Chondrocyte (in vitro differentiated cells): Measurements from ENCODE around the gene APBA1. TPM values are rescaled to one million over a fixed set of nuclear protein-coding genes. Genes with fewer than 3 reads are reported as not detected.

Source experiments
- DNase-seq: peaks from one replicate; pipeline ENCODE4 v3.0.0; 2021; ENCODE audit warnings: mixed read lengths, low spot score
- H3K27ac Mint-ChIP-seq: one replicate; pipeline ENCODE4 v1.8.0; 2021; ENCODE audit warnings: mild to moderate bottlenecking, moderate library complexity, mixed read lengths; ENCODE audit not compliant: unreplicated experiment
- H3K27me3 Mint-ChIP-seq: 2 replicates; pipeline ENCODE4 v1.8.0; 2021; ENCODE audit warnings: low read depth, mixed read lengths
- H3K36me3 Mint-ChIP-seq: 2 replicates; pipeline ENCODE4 v1.8.0; 2021; ENCODE audit warnings: low read depth, mixed read lengths
- H3K4me1 Mint-ChIP-seq: 2 replicates; pipeline ENCODE4 v1.8.0; 2021; ENCODE audit warnings: low read depth, mild to moderate bottlenecking, mixed read lengths
- H3K4me3 Mint-ChIP-seq: one replicate; pipeline ENCODE4 v1.8.0; 2021; ENCODE audit warnings: mild to moderate bottlenecking, moderate library complexity, mixed read lengths; ENCODE audit not compliant: unreplicated experiment
- H3K9me3 Mint-ChIP-seq: 2 replicates; pipeline ENCODE4 v1.8.0; 2021; ENCODE audit warnings: low read depth, mixed read lengths
- total RNA-seq: library from RNA; stranded (reverse); gene quantifications from 3 replicates; pipeline ENCODE4 v1.2.1, GENCODE V29; 2021
- TF ChIP-seq, protein P1 (sequence below): fragments of 200-600 bp; sonication (generic); IDR thresholded peaks from 2 replicates; pipeline ENCODE4 v1.5.0; 2021; ENCODE audit warnings: antibody characterized with exemption, mild to moderate bottlenecking, moderate library complexity

APBA1 gene
- total RNA-seq, 1 donor from 2014 or later, result 12.3 TPM

DNA sequence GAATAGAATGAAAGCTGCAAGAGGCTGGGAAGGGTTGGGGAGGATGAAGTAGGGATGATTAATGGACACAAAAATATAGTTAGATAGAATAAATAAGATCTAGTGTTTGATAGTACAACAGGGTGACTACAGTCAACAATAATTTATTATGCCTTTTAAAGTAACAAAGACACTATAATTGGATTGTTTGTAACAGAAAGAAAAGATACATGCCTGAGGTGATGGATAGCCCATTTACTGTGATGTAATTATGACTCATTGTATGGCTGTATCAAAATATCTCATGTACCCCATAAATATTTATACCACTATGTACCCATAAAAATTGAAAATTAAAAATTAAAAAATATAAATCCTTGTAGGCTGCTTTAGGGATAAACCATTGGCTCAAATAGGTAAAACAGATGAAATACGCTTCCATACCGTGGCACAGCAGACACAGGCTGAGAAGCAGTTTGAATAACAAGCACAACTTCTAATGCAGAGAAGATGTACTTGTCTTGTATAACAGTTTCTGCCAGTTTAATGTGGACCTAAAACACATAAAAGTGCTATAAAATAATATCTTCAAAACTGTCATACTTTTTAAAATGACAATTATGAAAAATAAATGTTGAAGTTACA lies 34.9 kb downstream of the APBA1 start:
- Mint-ChIP-seq H3K4me3 (no peak overlapping the region), H3K9me3 (peaks cover 3% of the 10 kb centered on the region), H3K4me1 (peaks cover 9% of the 10 kb centered on the region), H3K27ac (peak overlapping the region; percentile 81), H3K36me3 (peaks cover 1% of the 10 kb centered on the region), H3K27me3 (no peaks in the 10 kb centered on the region)
- TF ChIP-seq, protein P1, sequence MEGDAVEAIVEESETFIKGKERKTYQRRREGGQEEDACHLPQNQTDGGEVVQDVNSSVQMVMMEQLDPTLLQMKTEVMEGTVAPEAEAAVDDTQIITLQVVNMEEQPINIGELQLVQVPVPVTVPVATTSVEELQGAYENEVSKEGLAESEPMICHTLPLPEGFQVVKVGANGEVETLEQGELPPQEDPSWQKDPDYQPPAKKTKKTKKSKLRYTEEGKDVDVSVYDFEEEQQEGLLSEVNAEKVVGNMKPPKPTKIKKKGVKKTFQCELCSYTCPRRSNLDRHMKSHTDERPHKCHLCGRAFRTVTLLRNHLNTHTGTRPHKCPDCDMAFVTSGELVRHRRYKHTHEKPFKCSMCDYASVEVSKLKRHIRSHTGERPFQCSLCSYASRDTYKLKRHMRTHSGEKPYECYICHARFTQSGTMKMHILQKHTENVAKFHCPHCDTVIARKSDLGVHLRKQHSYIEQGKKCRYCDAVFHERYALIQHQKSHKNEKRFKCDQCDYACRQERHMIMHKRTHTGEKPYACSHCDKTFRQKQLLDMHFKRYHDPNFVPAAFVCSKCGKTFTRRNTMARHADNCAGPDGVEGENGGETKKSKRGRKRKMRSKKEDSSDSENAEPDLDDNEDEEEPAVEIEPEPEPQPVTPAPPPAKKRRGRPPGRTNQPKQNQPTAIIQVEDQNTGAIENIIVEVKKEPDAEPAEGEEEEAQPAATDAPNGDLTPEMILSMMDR, result no peak
- DNase-seq, result no peak

DNA sequence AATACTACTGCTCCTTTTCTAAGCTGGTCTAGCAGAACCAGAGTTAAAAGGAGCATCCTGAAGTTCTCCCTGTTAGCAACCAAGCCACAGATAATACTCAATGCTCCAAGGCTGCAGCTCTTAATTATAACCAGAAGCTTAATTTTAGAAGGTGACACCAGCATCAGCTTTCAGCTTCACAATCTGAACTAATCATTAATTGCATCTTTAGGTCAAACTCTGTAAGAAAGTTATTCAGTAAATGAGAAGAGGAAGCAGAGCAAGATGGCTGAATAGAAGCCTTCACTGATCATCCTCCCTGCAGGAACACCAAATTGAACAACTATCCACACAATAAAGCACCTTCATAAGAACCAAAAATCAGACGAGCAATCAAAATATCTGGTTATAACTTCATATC lies 38.5 kb downstream of the APBA1 start:
- no peak overlapping the region for H3K4me3 Mint-ChIP-seq
- DNase-seq, result no peak
- H3K4me1 Mint-ChIP-seq, result peaks cover 9% of the 10 kb centered on the region
- H3K36me3 Mint-ChIP-seq, result no peaks in the 10 kb centered on the region
- no peaks in the 10 kb centered on the region for H3K27me3 Mint-ChIP-seq
- TF ChIP-seq, protein P1, result no peak
- H3K9me3 Mint-ChIP-seq, result no peaks in the 10 kb centered on the region
- no peak overlapping the region for H3K27ac Mint-ChIP-seq

DNA sequence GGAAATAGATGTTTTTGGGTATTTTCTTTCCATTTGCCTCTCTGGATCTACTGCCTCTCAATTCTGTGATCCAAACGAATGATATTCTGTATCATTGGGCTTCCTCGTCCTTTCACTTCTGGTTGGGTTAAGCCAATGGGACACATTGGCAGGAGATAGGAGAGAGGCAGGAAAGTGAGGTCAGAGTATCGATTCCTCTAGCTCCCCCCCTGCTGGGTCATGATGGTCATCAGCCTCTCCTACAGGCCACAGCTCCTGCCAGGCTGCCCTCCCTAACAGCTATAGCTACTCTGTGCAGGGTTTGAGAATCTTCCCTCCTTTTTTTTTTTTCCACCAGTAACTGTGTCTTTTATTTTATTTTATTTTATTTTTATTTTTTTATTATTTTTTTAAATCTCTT lies 39.4 kb downstream of the APBA1 start:
- Mint-ChIP-seq H3K27me3 (no peaks in the 10 kb centered on the region), H3K9me3 (no peaks in the 10 kb centered on the region), H3K4me3 (no peak overlapping the region), H3K36me3 (no peaks in the 10 kb centered on the region), H3K4me1 (peaks cover 6% of the 10 kb centered on the region), H3K27ac (no peak overlapping the region)
- TF ChIP-seq, protein P1, result no peak
- no peak for DNase-seq

DNA sequence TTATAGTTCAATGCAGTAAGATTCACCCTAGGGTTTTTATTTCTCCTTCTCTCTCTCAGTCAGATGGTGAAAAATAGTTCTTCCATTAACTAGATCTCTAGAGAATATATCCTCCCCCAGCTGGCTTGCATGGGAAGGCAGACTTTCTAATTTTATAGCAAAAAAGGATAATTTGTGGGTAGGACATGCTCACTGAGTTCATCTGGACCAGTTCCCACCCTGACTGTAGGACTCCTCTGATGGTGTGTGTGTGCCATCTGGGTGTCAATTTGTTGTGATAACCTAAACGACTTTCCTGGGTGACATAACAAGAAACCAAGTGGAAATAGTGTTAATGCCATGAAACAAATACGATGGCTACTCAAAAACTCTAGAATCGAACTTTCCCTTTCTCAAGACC lies 44.9 kb downstream of the APBA1 start:
- Mint-ChIP-seq H3K9me3 (no peaks in the 10 kb centered on the region), H3K27me3 (no peaks in the 10 kb centered on the region), H3K4me1 (peaks cover 7% of the 10 kb centered on the region), H3K27ac (no peak overlapping the region), H3K4me3 (no peak overlapping the region), H3K36me3 (no peaks in the 10 kb centered on the region)
- DNase-seq, result no peak
- TF ChIP-seq, protein P1, result no peak

DNA sequence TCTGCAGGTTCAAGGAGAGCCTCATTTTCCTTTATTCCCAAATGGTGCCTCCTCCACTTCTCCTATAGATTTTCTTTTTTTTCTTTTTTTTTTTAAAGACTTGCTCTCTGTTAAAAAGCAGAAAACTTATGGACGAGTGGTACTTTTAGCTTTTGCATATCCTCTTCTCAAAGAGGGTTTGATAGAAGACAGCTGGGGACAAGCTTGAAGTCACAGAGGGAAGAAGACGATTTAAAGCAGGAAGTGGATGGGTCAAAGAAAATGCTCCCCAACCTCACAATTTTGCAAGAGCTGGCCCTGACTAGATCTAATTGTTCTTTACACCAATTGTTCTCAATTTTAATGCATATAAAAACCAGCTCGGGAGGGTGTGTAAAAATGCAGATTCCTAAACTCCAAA lies 48.9 kb downstream of the APBA1 start:
- no peak overlapping the region for H3K4me3 Mint-ChIP-seq
- peaks cover 7% of the 10 kb centered on the region for H3K4me1 Mint-ChIP-seq
- no peak overlapping the region for H3K27ac Mint-ChIP-seq
- no peaks in the 10 kb centered on the region for H3K9me3 Mint-ChIP-seq
- no peak for DNase-seq
- H3K27me3 Mint-ChIP-seq, result no peaks in the 10 kb centered on the region
- TF ChIP-seq, protein P1, result no peak
- H3K36me3 Mint-ChIP-seq, result no peaks in the 10 kb centered on the region
